Stimulated activated CD4-positive, alpha-beta T cell treated with anti-CD3 and anti-CD28 coated beads, Interleukin-4, amount 100 ng/mL, for 1 hour (primary cell): ENCODE data around the gene ITGAE.
A peak's percentile ranks its signal among the peaks of the same experiment; 100 is the strongest.
"Not testable (repeated sequence)": the region's sequence is repeated elsewhere in the genome, so short reads cannot be mapped to it uniquely, and the experiment has no call there.

Experiments used
- DNase-seq: peaks from one replicate; pipeline ENCODE4 v3.0.0-alpha.2; 2020

Gene ITGAE

DNA sequence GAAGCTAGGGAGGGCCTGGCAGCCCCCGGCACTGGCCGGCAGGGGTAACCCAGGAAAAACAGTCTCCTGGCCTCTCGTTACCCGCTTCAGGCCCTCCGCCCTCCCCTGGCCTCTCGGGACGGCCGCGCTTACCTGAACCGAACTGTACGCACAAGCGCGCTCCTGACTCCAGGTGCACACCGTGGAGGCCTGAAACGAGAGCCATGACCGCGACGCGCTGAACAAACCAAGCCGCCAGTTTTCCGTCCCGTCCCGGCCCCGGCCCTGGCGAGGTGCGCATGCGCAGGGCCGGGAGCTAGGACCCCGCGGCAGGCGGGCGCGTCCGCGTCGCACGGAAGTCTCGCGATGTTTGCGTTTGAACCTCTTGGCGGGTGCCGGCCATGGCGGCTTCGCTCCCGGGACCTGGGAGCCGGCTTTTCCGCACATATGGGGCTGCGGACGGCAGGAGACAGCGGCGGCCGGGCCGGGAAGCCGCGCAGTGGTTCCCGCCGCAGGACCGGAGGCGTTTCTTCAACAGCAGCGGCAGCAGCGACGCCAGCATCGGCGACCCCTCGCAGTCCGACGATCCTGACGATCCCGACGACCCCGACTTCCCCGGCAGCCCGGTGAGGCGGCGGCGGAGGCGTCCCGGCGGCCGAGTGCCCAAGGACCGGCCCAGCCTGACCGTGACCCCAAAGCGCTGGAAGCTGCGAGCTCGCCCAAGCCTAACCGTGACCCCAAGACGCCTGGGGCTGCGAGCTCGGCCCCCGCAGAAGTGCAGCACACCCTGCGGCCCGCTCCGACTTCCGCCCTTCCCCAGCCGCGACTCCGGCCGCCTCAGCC lies 77.2 kb downstream of the ITGAE start, which contains the start of gene HASPIN:
Gene HASPIN, plus strand, starts transcription at position 348 of the 822 bp plus-strand sequence. Its CDS starts 33 bp downstream, at position 381.
- DNase-seq, result peak; percentile 92

GRCh38 chr17:3723188-3723555 lies 77.8 kb downstream of the ITGAE start:
- no peak for DNase-seq

DNA sequence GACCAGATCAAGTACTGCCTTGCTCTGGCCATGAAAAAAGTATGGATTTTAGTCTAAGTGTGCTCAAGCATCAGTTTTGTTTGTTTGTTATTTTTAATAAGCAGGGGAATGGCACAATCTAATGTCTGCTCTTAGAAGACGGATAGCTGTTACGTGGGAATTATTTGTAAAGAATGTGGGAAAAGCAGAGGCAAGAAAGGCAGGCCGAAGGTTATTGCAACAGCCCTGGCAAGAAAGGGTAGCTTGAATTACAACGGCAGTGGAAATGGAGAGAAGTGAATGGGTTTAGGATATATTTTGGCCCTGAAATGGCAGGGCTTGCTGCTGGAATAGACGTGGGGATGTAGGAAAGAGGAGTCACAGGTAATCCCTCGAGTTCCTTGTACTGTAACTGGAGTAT lies 78.3 kb downstream of the ITGAE start:
- no peak for DNase-seq

DNA sequence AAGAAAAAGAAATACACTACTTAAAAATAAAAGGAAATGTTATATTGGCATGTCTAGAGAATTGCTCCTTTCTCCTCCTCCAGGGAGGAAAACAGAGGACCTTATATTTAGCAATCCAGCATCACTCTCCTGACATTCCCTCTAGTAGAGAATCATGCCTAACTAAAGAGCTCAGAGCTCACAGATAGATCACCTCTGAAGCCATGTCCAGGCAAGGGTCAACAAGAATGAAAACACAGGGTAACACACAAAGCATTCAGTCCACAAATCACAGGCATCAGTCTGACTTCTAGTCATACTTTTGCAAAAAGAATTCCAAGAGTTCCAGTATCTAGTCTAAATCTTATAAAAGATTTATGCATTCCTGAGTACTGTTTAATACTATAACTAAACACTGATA lies 81.7 kb downstream of the ITGAE start:
- no peak for DNase-seq

DNA sequence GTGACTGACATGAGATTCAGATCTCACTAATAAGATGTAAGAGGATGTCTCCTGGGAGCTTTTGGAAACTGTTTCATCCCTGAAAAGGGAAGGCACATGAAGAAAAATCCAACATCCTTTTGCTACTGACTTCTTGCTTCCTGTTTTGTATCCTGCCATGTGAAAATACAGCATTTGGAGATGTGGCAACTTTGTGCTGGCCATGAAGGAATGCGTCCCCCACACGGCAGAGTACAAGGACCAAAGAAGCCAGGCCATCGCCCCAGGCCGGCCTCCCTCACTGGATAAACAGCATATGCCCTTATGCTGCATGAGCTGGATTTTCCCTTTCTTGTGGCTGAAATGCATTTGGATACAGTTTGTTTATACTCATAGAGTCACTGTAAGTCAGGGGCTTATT lies 82.8 kb downstream of the ITGAE start:
- DNase-seq, result no peak

- no peak for DNase-seq
These were observed 85.7 kb downstream of the ITGAE start for GRCh38 chr17:3715296-3715695.

DNA sequence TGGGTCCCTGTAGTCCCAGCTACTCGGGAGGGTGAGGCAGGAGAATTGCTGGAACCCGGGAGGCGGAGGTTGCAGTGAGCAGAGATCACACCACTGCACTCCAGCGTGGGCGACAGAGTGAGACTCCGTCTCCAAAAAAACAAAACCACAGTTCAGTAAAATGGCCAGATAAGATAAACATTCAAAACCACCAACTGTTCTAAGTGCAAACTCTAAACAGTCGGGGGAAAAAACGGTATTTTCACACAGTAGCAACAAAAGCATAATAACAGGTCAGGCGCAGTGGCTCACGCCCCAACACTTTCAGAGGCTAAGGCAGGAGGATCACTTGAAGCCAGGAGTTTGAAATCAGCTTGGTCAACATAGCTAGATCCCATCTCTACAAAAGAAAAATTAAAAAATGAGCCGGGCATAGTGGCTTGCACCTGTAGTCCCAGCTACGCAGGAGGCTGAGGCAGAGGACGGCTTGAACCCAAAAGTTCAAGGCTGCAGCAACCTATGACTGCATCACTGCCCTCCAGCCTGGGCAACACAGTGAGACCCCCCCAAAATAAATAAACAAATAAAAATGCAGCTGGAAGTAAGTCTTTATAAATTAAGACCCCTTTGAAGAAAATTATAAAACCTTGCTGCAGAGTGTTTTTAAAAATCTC lies 88.1 kb downstream of the ITGAE start:
- DNase-seq, result peak; percentile 24

DNA sequence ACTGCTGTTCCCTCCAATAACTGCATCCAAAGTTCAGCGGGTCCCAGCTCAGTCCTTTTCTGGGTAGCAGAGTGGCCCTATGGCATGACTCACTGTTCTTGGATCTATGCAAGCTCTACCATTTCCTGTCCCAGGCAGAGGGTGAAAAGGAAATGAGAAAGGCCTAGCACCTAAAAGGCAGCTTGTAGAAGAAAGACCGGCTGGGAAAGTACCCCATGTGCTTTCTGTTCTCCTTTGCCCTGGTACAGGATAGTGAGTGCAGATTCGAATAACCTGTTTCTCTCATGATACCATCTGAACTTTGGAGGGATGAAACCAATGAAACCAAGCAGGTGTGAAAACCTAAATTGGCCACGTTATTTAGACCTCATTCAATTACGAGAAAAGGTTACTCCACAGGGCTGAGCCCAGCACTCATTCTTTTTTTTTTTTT lies 90.0 kb downstream of the ITGAE start:
- DNase-seq, result peak; percentile 43

GRCh38 chr17:3708366-3708765 lies 92.6 kb downstream of the ITGAE start:
- no peak for DNase-seq

DNA sequence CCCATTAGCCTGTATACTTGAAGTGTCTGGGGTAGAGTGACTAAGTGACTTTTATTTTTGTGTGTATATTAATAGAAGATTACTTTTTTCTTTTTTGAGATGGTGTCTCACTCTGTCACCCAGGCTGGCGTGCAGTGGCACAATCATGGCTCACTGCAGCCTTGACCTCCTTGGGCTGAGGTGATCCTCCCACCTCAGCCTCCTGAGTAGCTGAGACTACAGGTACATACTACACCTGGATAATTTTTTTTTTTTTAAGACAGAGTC lies 95.3 kb downstream of the ITGAE start:
- DNase-seq, result not testable (repeated sequence)

DNA sequence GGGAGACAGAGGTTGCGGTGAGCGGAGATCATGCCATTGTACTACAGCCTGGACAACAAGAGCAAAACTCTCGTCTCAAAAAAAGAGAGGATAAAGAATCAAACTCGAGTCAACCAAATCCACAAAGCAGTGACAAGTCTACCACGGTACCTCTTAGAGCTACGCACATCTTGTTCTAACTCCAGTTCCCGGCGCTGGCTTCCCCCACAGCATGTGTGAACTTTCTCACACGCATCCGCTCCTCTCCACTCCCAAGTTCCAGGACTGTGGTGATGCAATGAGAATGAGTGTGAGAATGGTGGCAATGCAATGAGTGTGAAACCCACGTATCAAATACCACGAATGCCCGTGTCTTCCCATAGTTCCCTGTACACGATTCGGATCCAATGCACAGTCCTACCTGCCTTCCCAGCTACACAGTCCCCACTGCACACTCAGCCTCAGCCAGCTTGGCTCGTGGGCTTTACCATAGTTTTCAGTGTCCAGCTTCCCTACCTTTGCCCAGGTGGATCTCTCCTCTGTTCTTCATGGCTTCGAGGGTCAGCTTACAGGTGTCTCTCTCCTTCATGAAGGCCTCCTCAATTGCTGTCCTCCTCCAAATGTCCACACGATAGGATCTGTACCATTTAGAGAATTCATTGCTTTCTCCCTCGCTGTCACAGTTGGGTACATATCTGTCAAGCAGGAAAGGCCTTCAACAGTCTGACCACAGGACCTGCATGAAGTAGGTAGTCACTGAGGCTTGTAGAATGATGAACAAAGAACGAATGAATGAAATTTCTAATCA lies 95.9 kb downstream of the ITGAE start:
- DNase-seq, result no peak

- DNase-seq, result not testable (repeated sequence)
These were observed 98.9 kb downstream of the ITGAE start for GRCh38 chr17:3702041-3702539.

- DNase-seq, result no peak
These were observed 101.0 kb downstream of the ITGAE start for GRCh38 chr17:3699951-3700350.

GRCh38 chr17:3698139-3698538 lies 102.8 kb downstream of the ITGAE start:
- DNase-seq, result no peak

DNA sequence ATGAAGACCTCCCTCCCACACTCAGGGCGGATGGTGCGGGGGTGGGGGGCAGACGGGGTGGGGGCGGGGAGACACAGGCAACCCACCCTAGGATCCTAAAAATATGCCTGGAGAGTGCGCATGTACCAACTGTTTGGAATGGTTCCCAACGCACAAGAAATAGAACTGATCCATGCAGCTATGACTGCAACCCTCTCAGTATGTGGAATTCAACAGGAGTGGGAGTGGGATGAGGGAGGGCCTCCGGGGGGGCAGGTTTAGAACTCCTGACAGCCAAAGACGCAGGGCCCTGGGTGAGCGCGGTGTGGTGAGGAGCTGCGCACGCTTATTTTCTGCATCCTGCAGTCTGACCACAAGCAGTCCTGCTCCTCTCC lies 103.9 kb downstream of the ITGAE start:
- DNase-seq, result no peak

- peak; percentile 40 for DNase-seq
These were observed 105.1 kb downstream of the ITGAE start, which contains the start of gene P2RX5 for GRCh38 chr17:3695723-3696411. P2RX5 (minus strand) TSS chr17:3696155; CDS start chr17:3696005, 150 bp downstream.

DNA sequence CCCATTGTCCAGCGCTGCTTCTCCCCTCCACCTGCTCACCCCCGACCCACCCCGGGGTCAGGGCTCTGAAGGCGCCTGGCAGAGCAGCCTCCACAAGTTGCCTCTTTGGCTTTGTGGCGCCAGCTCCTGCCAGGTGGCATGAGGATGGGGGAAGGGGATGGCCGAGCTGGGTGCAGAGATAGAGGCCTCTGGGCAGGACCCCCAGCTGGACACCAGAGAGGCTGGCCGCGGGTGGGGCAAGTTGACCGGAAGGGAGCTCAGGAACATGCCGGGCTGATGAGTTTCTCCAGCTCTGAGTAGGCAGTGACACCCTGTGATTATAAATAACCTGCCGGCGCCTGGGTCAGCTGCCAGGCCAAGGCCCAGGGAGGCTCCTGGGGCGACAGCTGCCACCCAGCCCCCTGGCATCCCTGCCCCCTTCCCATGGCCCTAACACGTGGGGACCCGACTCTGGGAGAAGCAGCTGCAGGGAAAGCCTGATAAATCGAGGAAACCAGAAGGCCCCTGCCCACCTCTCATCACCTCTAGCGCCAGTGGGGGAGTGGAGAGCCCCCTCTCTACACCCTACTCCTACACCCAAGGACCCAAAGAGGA lies 105.8 kb downstream of the ITGAE start:
- DNase-seq, result no peak

DNA sequence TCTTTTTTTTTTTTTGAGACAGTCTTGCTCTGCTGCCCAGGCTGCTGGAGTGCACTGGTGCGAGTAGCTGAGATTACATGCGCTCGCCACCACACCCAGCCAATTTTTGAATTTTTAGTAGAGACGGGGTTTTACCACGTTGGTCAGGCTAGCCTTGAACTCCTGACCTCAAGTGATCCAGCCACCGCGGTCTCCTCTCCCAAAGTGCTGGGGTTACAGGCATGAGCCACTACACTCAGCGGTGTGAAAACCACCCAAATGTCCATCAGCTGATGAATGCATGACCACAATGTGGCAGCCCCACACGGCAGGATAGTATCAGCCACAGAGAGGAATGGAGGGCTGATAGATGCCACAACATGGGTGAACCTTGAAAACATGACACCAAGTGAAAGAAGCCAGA lies 107.2 kb downstream of the ITGAE start:
- no peak for DNase-seq

DNA sequence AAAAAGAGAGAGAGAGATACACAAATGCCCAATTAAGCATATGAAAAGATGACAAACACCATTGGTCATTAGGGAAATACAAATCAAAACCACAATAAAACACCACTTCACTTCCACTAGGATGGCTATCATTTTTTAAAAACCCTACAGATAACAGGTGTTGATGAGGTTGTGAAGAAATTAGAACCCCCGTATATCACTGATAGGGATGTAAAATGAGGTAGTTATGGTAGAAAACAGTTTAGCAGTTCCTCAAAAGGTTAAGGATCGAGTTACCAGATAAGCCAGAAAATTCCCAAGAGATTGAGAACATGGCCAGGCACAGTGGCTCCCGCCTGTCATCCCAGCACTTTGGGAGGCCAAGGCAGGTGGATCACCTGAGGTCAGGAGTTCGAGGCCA lies 107.8 kb downstream of the ITGAE start:
- DNase-seq, result no peak

GRCh38 chr17:3692346-3692745 lies 108.6 kb downstream of the ITGAE start:
- DNase-seq, result no peak

GRCh38 chr17:3691617-3692067 lies 109.3 kb downstream of the ITGAE start:
- DNase-seq, result no peak

GRCh38 chr17:3690094-3690715 lies 110.8 kb downstream of the ITGAE start:
- no peak for DNase-seq
